HL-60 (cell line): ENCODE data around the gene LZTFL1.

Experiments used
- DNase-seq, 2 experiments: peaks; one replicate each; pipeline ENCODE4 v3.0.0-alpha.2; 2010 to 2020; ENCODE audit warnings: low read depth in 1 of 2, low spot score in 1 of 2
- H3K27ac ChIP-seq: fragments of 250-450 bp; sonication (Bioruptor Pico); replicated peaks from 2 replicates; pipeline ENCODE4 v1.5.1; 2020; ENCODE audit warnings: mild to moderate bottlenecking, moderate library complexity
- H3K27me3 ChIP-seq: fragments of 250-450 bp; sonication (Bioruptor Pico); 2 replicates; pipeline ENCODE4 v1.5.1; 2021; ENCODE audit warnings: mild to moderate bottlenecking, moderate library complexity; ENCODE audit not compliant: insufficient read depth, poor library complexity, severe bottlenecking
- H3K4me3 ChIP-seq: replicated peaks from 2 replicates; pipeline ENCODE4 v1.5.1; 2011; ENCODE audit warnings: mild to moderate bottlenecking, control low read depth, low read length; ENCODE audit not compliant: insufficient read depth
- CTCF ChIP-seq: IDR thresholded peaks from one replicate; pipeline ENCODE4 v1.5.1; 2011; ENCODE audit warnings: low read length, control low read depth, inconsistent platforms; ENCODE audit not compliant: insufficient read depth
- GABPA ChIP-seq: IDR thresholded peaks from 2 replicates; pipeline ENCODE4 v1.6.1; 2012; ENCODE audit warnings: low read depth
- POLR2AphosphoS5 ChIP-seq: IDR thresholded peaks from 2 replicates; pipeline ENCODE4 v1.6.1; 2012; ENCODE audit warnings: low read depth
- REST ChIP-seq: IDR thresholded peaks from 2 replicates; pipeline ENCODE4 v1.6.1; 2012; ENCODE audit warnings: low read depth; ENCODE audit not compliant: insufficient replicate concordance
- SPI1 ChIP-seq: IDR thresholded peaks from 2 replicates; pipeline ENCODE4 v1.6.1; 2012; ENCODE audit warnings: low read depth, mild to moderate bottlenecking, borderline replicate concordance

LZTFL1 gene

GRCh38 chr3:45880725-45881077 lies 38.8 kb upstream of the LZTFL1 start:
- no peaks in the 10 kb centered on the region for H3K27me3 ChIP-seq
- H3K27ac ChIP-seq, result no peak overlapping the region
- DNase-seq, result no peak
- TF ChIP-seq POLR2AphosphoS5, result no peak
- no peak for TF ChIP-seq REST
- no peak for TF ChIP-seq CTCF
- TF ChIP-seq GABPA, result no peak
- TF ChIP-seq SPI1, result no peak
- no peak overlapping the region for H3K4me3 ChIP-seq

- H3K27me3 ChIP-seq, result no peaks in the 10 kb centered on the region
- TF ChIP-seq REST, result no peak
- TF ChIP-seq GABPA, result no peak
- no peak for TF ChIP-seq POLR2AphosphoS5
- TF ChIP-seq SPI1, result no peak
- H3K4me3 ChIP-seq, result no peak overlapping the region
- H3K27ac ChIP-seq, result no peak overlapping the region
- DNase-seq, result no peak
Measured at GRCh38 chr3:45878124-45878523, 36.2 kb upstream of the LZTFL1 start.

- Histone ChIP-seq H3K27me3 (no peaks in the 10 kb centered on the region), H3K4me3 (no peak overlapping the region), H3K27ac (no peak overlapping the region)
- DNase-seq, result no peak
- TF ChIP-seq REST (no peak), POLR2AphosphoS5 (no peak; the same call in 1 of the 2 replicates), GABPA (no peak)
Measured at GRCh38 chr3:45874677-45875346, 32.9 kb upstream of the LZTFL1 start.

GRCh38 chr3:45873638-45874037 lies 31.7 kb upstream of the LZTFL1 start:
- Histone ChIP-seq H3K27me3 (no peaks in the 10 kb centered on the region), H3K27ac (no peak overlapping the region), H3K4me3 (no peak overlapping the region)
- no peak for TF ChIP-seq SPI1
- TF ChIP-seq REST, result no peak
- TF ChIP-seq GABPA, result no peak
- no peak for TF ChIP-seq POLR2AphosphoS5
- TF ChIP-seq CTCF, result no peak
- DNase-seq, result no peak
